ENCODE data around the gene HOXA7. TPM values are rescaled to one million over a fixed set of nuclear protein-coding genes. Genes with fewer than 3 reads are reported as not detected.

HOXA7 gene
- total and polyA plus RNA-seq, 10 of the 15 experiments (the other 5 are each of a cell fraction or from before 2014, with no cell fraction given) = not detected

GRCh38 chr7:27162561-27163287 is 6.2 kb upstream of the HOXA7 start:
- no peaks in the 10 kb centered on the region for H3K4me1 ChIP-seq (ENCODE audit: control insufficient read depth, insufficient read depth, low read length)
- H3K79me2 ChIP-seq (ENCODE audit: control insufficient read depth, insufficient read depth, low read length) = no peaks in the 10 kb centered on the region
- no peak overlapping the region for H3K4me2 ChIP-seq (ENCODE audit: control insufficient read depth, insufficient read depth)
- no peak overlapping the region for H2AFZ ChIP-seq (ENCODE audit: control insufficient read depth, low read depth, low read length)
- intact Hi-C loops (cut with micrococcal nuclease; ENCODE audit: unreplicated experiment) (loop anchor here (5.0 kb wide), 2 partner anchors 305 to 1270 kb away; no protein-coding TSS in a partner anchor), in situ Hi-C loops (cut with MboI) (loop anchor here (25.0 kb wide), 1 partner anchor 1075 kb away; no protein-coding TSS in a partner anchor)
- CTCF ChIA-PET = interaction anchor here (0.6 to 4.6 kb wide), 12 partner anchors 12 to 877 kb away, joined by 3 to 100 read pairs (median 6); partner anchors contain the start of gene HOXA3
- peaks cover 15 to 48% of the 10 kb centered on the region in 2 experiments for H3K27me3 ChIP-seq (replicated peaks in 1 of 2; ENCODE audit: control insufficient read depth in 2 of 2, insufficient read depth in 2 of 2, low read length in 1 of 2)
- ATAC-seq (no peak), FAIRE-seq (no peak), DNase-seq (ENCODE audit: low read depth, low spot score) (no peak)
- H3K9me3 ChIP-seq (replicated peaks; ENCODE audit: control insufficient read depth, insufficient read depth, low read length) = peaks cover 2% of the 10 kb centered on the region; the same call in 1 of the 3 replicates
- WGBS (ENCODE audit: insufficient coverage, insufficient replicate concordance, low lambda C conversion rate, missing lambda C conversion rate) = 39% methylated on average over 7 of the region's 7 CpGs
- TF ChIP-seq JUNB (IDR thresholded peaks at IDR 0.05) (no peak), NKRF (conservative IDR thresholded peaks at IDR 0.05) (no peak), RAD51 (IDR thresholded peaks at IDR 0.05) (no peak), CBX3 (IDR thresholded peaks at IDR 0.05; ENCODE audit: borderline replicate concordance, low read depth) (no peak), CBFB (IDR thresholded peaks at IDR 0.05; ENCODE audit: low read depth) (no peak), IKZF1 (conservative IDR thresholded peaks at IDR 0.05) (no peak)
- TF ChIP-seq, protein P1, sequence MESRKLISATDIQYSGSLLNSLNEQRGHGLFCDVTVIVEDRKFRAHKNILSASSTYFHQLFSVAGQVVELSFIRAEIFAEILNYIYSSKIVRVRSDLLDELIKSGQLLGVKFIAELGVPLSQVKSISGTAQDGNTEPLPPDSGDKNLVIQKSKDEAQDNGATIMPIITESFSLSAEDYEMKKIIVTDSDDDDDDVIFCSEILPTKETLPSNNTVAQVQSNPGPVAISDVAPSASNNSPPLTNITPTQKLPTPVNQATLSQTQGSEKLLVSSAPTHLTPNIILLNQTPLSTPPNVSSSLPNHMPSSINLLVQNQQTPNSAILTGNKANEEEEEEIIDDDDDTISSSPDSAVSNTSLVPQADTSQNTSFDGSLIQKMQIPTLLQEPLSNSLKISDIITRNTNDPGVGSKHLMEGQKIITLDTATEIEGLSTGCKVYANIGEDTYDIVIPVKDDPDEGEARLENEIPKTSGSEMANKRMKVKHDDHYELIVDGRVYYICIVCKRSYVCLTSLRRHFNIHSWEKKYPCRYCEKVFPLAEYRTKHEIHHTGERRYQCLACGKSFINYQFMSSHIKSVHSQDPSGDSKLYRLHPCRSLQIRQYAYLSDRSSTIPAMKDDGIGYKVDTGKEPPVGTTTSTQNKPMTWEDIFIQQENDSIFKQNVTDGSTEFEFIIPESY (IDR thresholded peaks at IDR 0.05) = no peak
- RAD21 ChIA-PET (ENCODE audit: unreplicated experiment) = interaction anchor here (0.8 to 3.8 kb wide), 9 partner anchors 303 to 1270 kb away, joined by 3 to 46 read pairs (median 4); no protein-coding TSS in a partner anchor
- H3K4me3 ChIP-seq = no peak overlapping the region
- POLR2A ChIA-PET = no interaction called here
- SMC1A ChIA-PET (ENCODE audit: uncharacterized antibody, unreplicated experiment) = interaction anchor here (0.8 to 1.4 kb wide), 5 partner anchors 12 to 793 kb away, joined by 3 to 5 read pairs (median 4); no protein-coding TSS in a partner anchor
- no peak overlapping the region for H3K9ac ChIP-seq (ENCODE audit: control insufficient read depth, insufficient read depth, low read length)
- H3K27ac ChIP-seq (ENCODE audit: control insufficient read depth, insufficient read depth) = no peak overlapping the region
- BruUV-seq (replicated peaks) = no TSS peak
- no peaks in the 10 kb centered on the region for H3K36me3 ChIP-seq (ENCODE audit: control insufficient read depth in 2 of 2, insufficient read depth in 2 of 2, low read length in 1 of 2)
- no peaks in the 10 kb centered on the region for H4K20me1 ChIP-seq (ENCODE audit: control insufficient read depth, insufficient read depth)
